Suppressor macrophage treated with lipopolysaccharide for 1 hour (primary cell): Measurements from ENCODE around the gene C19orf73.
"Not testable (repeated sequence)": the region's sequence is repeated elsewhere in the genome, so short reads cannot be mapped to it uniquely, and the experiment has no call there.

Source experiments
- DNase-seq, 3 donors: peaks; one replicate each; pipeline ENCODE4 v3.0.0-alpha.2; 2020 to 2022

The C19orf73 gene

GRCh38 chr19:49148784-49149651 is 30.1 kb upstream of the C19orf73 start:
- peak; percentile 85 to 94 (median 87) for DNase-seq

GRCh38 chr19:49148044-49148682 is 29.2 kb upstream of the C19orf73 start:
- DNase-seq: no peak

GRCh38 chr19:49146408-49146770 is 27.4 kb upstream of the C19orf73 start:
- DNase-seq: not testable (repeated sequence)

- peak; percentile 73 to 86 (median 82) for DNase-seq
These were observed 26.8 kb upstream of the C19orf73 start for GRCh38 chr19:49145573-49146407.

GRCh38 chr19:49142866-49143335 is 24.0 kb upstream of the C19orf73 start:
- peak; percentile 78 to 87 (median 80) for DNase-seq

GRCh38 chr19:49141352-49141751 is 22.4 kb upstream of the C19orf73 start:
- no peak for DNase-seq

GRCh38 chr19:49140951-49141350 is 22.0 kb upstream of the C19orf73 start:
- DNase-seq: no peak

- no peak for DNase-seq
These were observed 17.8 kb upstream of the C19orf73 start for GRCh38 chr19:49136771-49137171.

- no peak for DNase-seq
These were observed 16.7 kb upstream of the C19orf73 start for GRCh38 chr19:49135686-49136085.

GRCh38 chr19:49133621-49134454 is 14.9 kb upstream of the C19orf73 start:
- DNase-seq: peak; percentile 61 to 82 (median 79)

GRCh38 chr19:49132974-49133609 is 14.1 kb upstream of the C19orf73 start:
- no peak for DNase-seq

- no peak for DNase-seq
These were observed 11.4 kb upstream of the C19orf73 start for GRCh38 chr19:49130325-49130724.

GRCh38 chr19:49129238-49129583 is 10.3 kb upstream of the C19orf73 start:
- DNase-seq: no peak

GRCh38 chr19:49128545-49129237 is 9.7 kb upstream of the C19orf73 start:
- no peak for DNase-seq

GRCh38 chr19:49127674-49128544 is 9.0 kb upstream of the C19orf73 start:
- DNase-seq: peak; percentile 96 to 98 (median 98)

- not testable (repeated sequence) for DNase-seq
These were observed 8.3 kb upstream of the C19orf73 start for GRCh38 chr19:49127225-49127624.

GRCh38 chr19:49126575-49126974 is 7.6 kb upstream of the C19orf73 start:
- DNase-seq: no peak

GRCh38 chr19:49125025-49125731 is 6.2 kb upstream of the C19orf73 start:
- DNase-seq: no peak

- DNase-seq: not testable (repeated sequence)
These were observed 4.3 kb upstream of the C19orf73 start for GRCh38 chr19:49123285-49123684.
